IMR-90 (cell line): ENCODE results near the gene ABCA7. TPM values are rescaled to one million over a fixed set of nuclear protein-coding genes. Genes with fewer than 3 reads are reported as not detected.

Source experiments
- ATAC-seq: fragments of 200-7000 bp; cut with Tn5 transposase; 2 replicates; pipeline ENCODE4 v1.9.1; 2020; ENCODE audit warnings: low read depth, mild to moderate bottlenecking, moderate library complexity
- BruUV-seq: library from RNA; stranded (reverse); fragments of 400-500 nt; replicated peaks from 2 replicates; lab custom pipeline; 2021; lab: Mats Ljungman, UMichigan
- CTCF ChIA-PET: fragments of 300-600 bp; formaldehyde crosslinking; extraction: SDS; loops from one replicate; lab custom pipeline; 2021; ENCODE audit warnings: antibody characterized with exemption; lab: Yijun Ruan, JAX
- POLR2A ChIA-PET: fragments of 300-600 bp; sonication (Branson Sonifier 250); formaldehyde crosslinking; loops from one replicate; lab custom pipeline; 2022; ENCODE audit warnings: antibody characterized with exemption; ENCODE audit not compliant: unreplicated experiment; lab: Charles Lee
- DNase-seq: peaks from one replicate; pipeline ENCODE4 v3.0.0; 2013
- H2AFZ ChIP-seq: replicated peaks from 2 replicates; pipeline ENCODE3; 2013; ENCODE audit warnings: low read length, mild to moderate bottlenecking; ENCODE audit not compliant: poor library complexity
- H2AK5ac ChIP-seq: 2 replicates; pipeline ENCODE4 v1.6.1; 2013; ENCODE audit warnings: low read depth, low read length, inconsistent platforms
- H2AK9ac ChIP-seq: replicated peaks from 2 replicates; pipeline ENCODE3; 2013; ENCODE audit warnings: mild to moderate bottlenecking, low read depth, low read length, moderate library complexity; ENCODE audit not compliant: poor library complexity
- H2BK120ac ChIP-seq: 2 replicates; pipeline ENCODE4 v1.6.1; 2013; ENCODE audit warnings: low read depth, low read length, inconsistent platforms
- H2BK15ac ChIP-seq: 3 replicates; pipeline ENCODE4 v1.6.1; 2013; ENCODE audit warnings: low read depth, low read length, inconsistent platforms
- H2BK20ac ChIP-seq: 2 replicates; pipeline ENCODE4 v1.6.1; 2013; ENCODE audit warnings: low read depth, mild to moderate bottlenecking, inconsistent platforms, low read length, moderate library complexity
- H2BK5ac ChIP-seq: 2 replicates; pipeline ENCODE4 v1.6.1; 2013; ENCODE audit warnings: mild to moderate bottlenecking, low read depth, low read length, inconsistent platforms; ENCODE audit not compliant: poor library complexity, severe bottlenecking
- H3K14ac ChIP-seq: replicated peaks from 2 replicates; pipeline ENCODE4 v1.6.1; 2013; ENCODE audit warnings: low read depth, low read length, inconsistent platforms
- H3K18ac ChIP-seq: 2 replicates; pipeline ENCODE4 v1.6.1; 2013; ENCODE audit warnings: low read depth, low read length, control low read depth
- H3K23ac ChIP-seq: 2 replicates; pipeline ENCODE4 v1.6.1; 2013; ENCODE audit warnings: low read depth, low read length, inconsistent platforms
- H3K27ac ChIP-seq: 2 replicates; pipeline ENCODE4 v1.5.1; 2013; ENCODE audit warnings: mild to moderate bottlenecking, control low read depth, low read length; ENCODE audit not compliant: insufficient read depth
- H3K27me3 ChIP-seq: 2 replicates; pipeline ENCODE4 v1.6.1; 2013; ENCODE audit warnings: low read length; ENCODE audit not compliant: control insufficient read depth, insufficient read depth
- H3K36me3 ChIP-seq: 2 replicates; pipeline ENCODE4 v1.6.1; 2013; ENCODE audit warnings: low read length, mixed read lengths; ENCODE audit not compliant: control insufficient read depth, insufficient read depth
- H3K4ac ChIP-seq: 2 replicates; pipeline ENCODE4 v1.6.1; 2013; ENCODE audit warnings: low read depth, low read length, inconsistent platforms
- H3K4me1 ChIP-seq: 2 replicates; pipeline ENCODE4 v1.6.1; 2013; ENCODE audit warnings: low read length, mixed read lengths; ENCODE audit not compliant: control insufficient read depth, insufficient read depth
- H3K4me2 ChIP-seq: 2 replicates; pipeline ENCODE4 v1.6.1; 2013; ENCODE audit warnings: low read depth, mild to moderate bottlenecking, control low read depth, low read length, moderate library complexity
- H3K4me3 ChIP-seq: 2 replicates; pipeline ENCODE4 v1.5.1; 2013; ENCODE audit warnings: low read depth, mild to moderate bottlenecking, control low read depth, low read length, moderate library complexity; ENCODE audit not compliant: insufficient read depth
- H3K56ac ChIP-seq: 2 replicates; pipeline ENCODE4 v1.6.1; 2013; ENCODE audit warnings: low read length, inconsistent platforms; ENCODE audit not compliant: insufficient read depth; ENCODE audit errors: extremely low read depth
- H3K79me1 ChIP-seq, 2 experiments: 2 replicates each; pipeline ENCODE4 v1.6.1; 2013; ENCODE audit warnings: low read length in 2 of 2, inconsistent platforms in 1 of 2, low read depth in 1 of 2
- H3K9ac ChIP-seq: 2 replicates; pipeline ENCODE4 v1.6.1; 2013; ENCODE audit warnings: low read depth, low read length, control low read depth
- H3K9me1 ChIP-seq: 2 replicates; pipeline ENCODE4 v1.6.1; 2013; ENCODE audit warnings: low read length, inconsistent platforms; ENCODE audit not compliant: insufficient read depth
- H3K9me3 ChIP-seq: 2 replicates; pipeline ENCODE4 v1.6.1; 2013; ENCODE audit warnings: low read length; ENCODE audit not compliant: control insufficient read depth, insufficient read depth
- H4K20me1 ChIP-seq: 2 replicates; pipeline ENCODE4 v1.6.1; 2013; ENCODE audit warnings: low read length, inconsistent platforms; ENCODE audit not compliant: insufficient read depth
- H4K5ac ChIP-seq: 2 replicates; pipeline ENCODE4 v1.6.1; 2013; ENCODE audit warnings: mild to moderate bottlenecking, low read depth, low read length, control low read depth
- H4K8ac ChIP-seq, 2 experiments: 2 replicates each; pipeline ENCODE4 v1.6.1; 2013; ENCODE audit warnings: low read depth in 2 of 2, low read length in 2 of 2, control low read depth in 1 of 2, inconsistent platforms in 1 of 2
- H4K91ac ChIP-seq: 2 replicates; pipeline ENCODE4 v1.6.1; 2013; ENCODE audit warnings: low read depth, low read length, inconsistent platforms; ENCODE audit not compliant: insufficient read depth
- FOS ChIP-seq: fragments of 150-350 bp; IDR thresholded peaks from 2 replicates; pipeline ENCODE4 v1.6.1; 2016; ENCODE audit warnings: low read depth, low read length
- MXI1 ChIP-seq: IDR thresholded peaks from 2 replicates; pipeline ENCODE4 v1.6.1; 2012; ENCODE audit warnings: low read depth, mild to moderate bottlenecking, low read length, moderate library complexity, borderline replicate concordance
- RAD21 ChIP-seq: IDR thresholded peaks from 2 replicates; pipeline ENCODE4 v1.6.1; 2012; ENCODE audit warnings: low read length, improper control_type of control experiment
- SMC3 ChIP-seq: fragments of 150-350 bp; IDR thresholded peaks from 2 replicates; pipeline ENCODE4 v1.6.1; 2016; ENCODE audit warnings: low read depth, mild to moderate bottlenecking, antibody characterized with exemption, low read length, moderate library complexity
- WGBS, 2 experiments: methylation state at CpG; one replicate each; pipeline versions ENCODE4 v1.1.5 to v1.1.7; 2013; ENCODE audit warnings: missing lambda C conversion rate in 2 of 2; ENCODE audit not compliant: insufficient read length in 1 of 2; ENCODE audit errors: extremely low coverage in 2 of 2; 5-methylcytosine and 5-hydroxymethylcytosine counted together
- dilution Hi-C: fragments of 300-500 bp; cut with HindIII; formaldehyde crosslinking; loops from one replicate; pipeline ENCODE4 v1.14.3; 2018; ENCODE audit warnings: low sequenced_read_pairs; ENCODE audit not compliant: unreplicated experiment
- in situ Hi-C: fragments of 300-500 bp; cut with MboI; formaldehyde crosslinking; loops from 3 replicates; pipeline ENCODE4 v1.14.3; 2019; ENCODE audit warnings: low sequenced_read_pairs, inconsistent platforms, mixed read lengths
- intact Hi-C: fragments of 100-400 bp; cut with micrococcal nuclease; formaldehyde crosslinking; loops from 2 replicates; pipeline ENCODE4 v1.10.0; 2022
- polyA plus RNA-seq, 3 experiments: library from polyadenylated mRNA; depleted of rRNA; stranded (reverse); fragments of >200 nt; gene quantifications; 2 replicates each; pipeline ENCODE4 v1.2.3, GENCODE V29; 2012; ENCODE audit warnings: low replicate concordance in 1 of 3
- total RNA-seq: library from RNA; depleted of rRNA; stranded (reverse); fragments of >200 nt; gene quantifications from 2 replicates; pipeline ENCODE4 v1.2.3, GENCODE V29; 2012
- TF ChIP-seq, protein P1 (sequence below): conservative IDR thresholded peaks from 2 replicates; pipeline ENCODE4 v1.5.1; 2012; ENCODE audit warnings: mild to moderate bottlenecking, low read depth, low read length, improper control_type of control experiment

ABCA7 gene
- total and polyA plus RNA-seq, 2 of the 4 experiments (the other 2 are of a cell fraction), result 0.36 to 3.3 TPM

GRCh38 chr19:1068009-1069001 is 28.4 kb downstream of the ABCA7 start:
- H3K79me1 ChIP-seq, result no peaks in the 10 kb centered on the region
- H3K4me3 ChIP-seq, result no peak overlapping the region
- no peak overlapping the region for H3K27ac ChIP-seq
- H2BK20ac ChIP-seq, result no peak overlapping the region
- H4K91ac ChIP-seq, result no peak overlapping the region
- no peak overlapping the region for H2AFZ ChIP-seq
- H3K18ac ChIP-seq, result no peak overlapping the region
- H3K36me3 ChIP-seq, result no peaks in the 10 kb centered on the region
- no peak overlapping the region for H2BK15ac ChIP-seq
- H3K23ac ChIP-seq, result no peak overlapping the region
- no peak overlapping the region for H2AK5ac ChIP-seq
- H3K4ac ChIP-seq, result no peak overlapping the region
- H3K9ac ChIP-seq, result no peak overlapping the region
- ATAC-seq (no peak), DNase-seq (no peak)
- H2AK9ac ChIP-seq, result no peak overlapping the region
- BruUV-seq, result no TSS peak
- H2BK120ac ChIP-seq, result no peak overlapping the region
- no peak overlapping the region for H3K14ac ChIP-seq
- TF ChIP-seq RAD21 (no peak), FOS (no peak), MXI1 (no peak), SMC3 (no peak)
- TF ChIP-seq, protein P1, sequence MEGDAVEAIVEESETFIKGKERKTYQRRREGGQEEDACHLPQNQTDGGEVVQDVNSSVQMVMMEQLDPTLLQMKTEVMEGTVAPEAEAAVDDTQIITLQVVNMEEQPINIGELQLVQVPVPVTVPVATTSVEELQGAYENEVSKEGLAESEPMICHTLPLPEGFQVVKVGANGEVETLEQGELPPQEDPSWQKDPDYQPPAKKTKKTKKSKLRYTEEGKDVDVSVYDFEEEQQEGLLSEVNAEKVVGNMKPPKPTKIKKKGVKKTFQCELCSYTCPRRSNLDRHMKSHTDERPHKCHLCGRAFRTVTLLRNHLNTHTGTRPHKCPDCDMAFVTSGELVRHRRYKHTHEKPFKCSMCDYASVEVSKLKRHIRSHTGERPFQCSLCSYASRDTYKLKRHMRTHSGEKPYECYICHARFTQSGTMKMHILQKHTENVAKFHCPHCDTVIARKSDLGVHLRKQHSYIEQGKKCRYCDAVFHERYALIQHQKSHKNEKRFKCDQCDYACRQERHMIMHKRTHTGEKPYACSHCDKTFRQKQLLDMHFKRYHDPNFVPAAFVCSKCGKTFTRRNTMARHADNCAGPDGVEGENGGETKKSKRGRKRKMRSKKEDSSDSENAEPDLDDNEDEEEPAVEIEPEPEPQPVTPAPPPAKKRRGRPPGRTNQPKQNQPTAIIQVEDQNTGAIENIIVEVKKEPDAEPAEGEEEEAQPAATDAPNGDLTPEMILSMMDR, result no peak
- no peaks in the 10 kb centered on the region for H3K9me3 ChIP-seq
- 79% methylated on average over 19 of the region's 45 CpGs; no CpG with 5 or more reads in 1 of the 2 experiments for WGBS, 2 experiments
- H2BK5ac ChIP-seq, result no peak overlapping the region
- peaks cover 45% of the 10 kb centered on the region for H3K27me3 ChIP-seq
- in situ Hi-C loops (no loop called here), dilution Hi-C loops (no loop called here), intact Hi-C loops (no loop called here)
- H4K8ac ChIP-seq, result no peak overlapping the region
- H4K20me1 ChIP-seq, result peaks cover 6% of the 10 kb centered on the region; the same call in 1 of the 2 replicates
- H3K9me1 ChIP-seq, result no peaks in the 10 kb centered on the region
- ChIA-PET CTCF (no interaction called here), POLR2A (no interaction called here)
- peaks cover 3% of the 10 kb centered on the region; the same call in 1 of the 2 replicates for H3K4me1 ChIP-seq
- no peak overlapping the region for H3K4me2 ChIP-seq
- H4K5ac ChIP-seq, result no peak overlapping the region
- no peak overlapping the region for H3K56ac ChIP-seq
